ENCODE data around the gene FGF3.

DNA sequence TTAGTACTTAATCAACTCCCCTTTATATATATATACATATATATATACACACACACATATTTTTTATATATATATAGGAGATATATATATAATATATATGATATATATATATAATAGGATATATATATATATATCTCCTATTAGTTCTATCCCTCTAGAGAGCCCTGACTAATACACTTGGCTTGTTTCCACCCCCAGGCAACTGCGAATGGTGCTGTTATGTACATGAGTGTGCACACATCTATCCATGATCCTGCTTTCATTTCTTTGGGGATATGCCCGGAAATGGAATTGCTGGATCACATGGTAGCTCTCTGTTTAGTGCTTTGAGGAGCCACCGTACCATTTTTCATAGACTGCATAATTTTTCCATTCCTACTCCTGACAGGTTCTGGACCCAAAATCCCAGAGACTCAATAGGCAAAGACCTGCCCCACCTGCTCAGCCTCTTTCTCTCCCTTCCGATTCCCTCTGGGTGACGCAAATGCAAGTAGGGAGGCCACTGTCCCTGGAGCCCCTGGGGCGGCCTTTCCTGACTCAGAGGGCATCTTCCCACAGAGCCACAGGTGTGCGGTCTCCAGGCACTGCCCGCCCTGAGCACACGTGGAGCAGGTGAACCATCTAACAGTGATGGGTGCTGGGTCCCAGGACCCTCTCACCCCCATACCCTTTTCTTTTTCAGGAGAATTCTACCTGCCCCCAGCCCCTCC lies 12.0 kb downstream of the FGF3 start:
- TF ChIP-seq, protein P1, sequence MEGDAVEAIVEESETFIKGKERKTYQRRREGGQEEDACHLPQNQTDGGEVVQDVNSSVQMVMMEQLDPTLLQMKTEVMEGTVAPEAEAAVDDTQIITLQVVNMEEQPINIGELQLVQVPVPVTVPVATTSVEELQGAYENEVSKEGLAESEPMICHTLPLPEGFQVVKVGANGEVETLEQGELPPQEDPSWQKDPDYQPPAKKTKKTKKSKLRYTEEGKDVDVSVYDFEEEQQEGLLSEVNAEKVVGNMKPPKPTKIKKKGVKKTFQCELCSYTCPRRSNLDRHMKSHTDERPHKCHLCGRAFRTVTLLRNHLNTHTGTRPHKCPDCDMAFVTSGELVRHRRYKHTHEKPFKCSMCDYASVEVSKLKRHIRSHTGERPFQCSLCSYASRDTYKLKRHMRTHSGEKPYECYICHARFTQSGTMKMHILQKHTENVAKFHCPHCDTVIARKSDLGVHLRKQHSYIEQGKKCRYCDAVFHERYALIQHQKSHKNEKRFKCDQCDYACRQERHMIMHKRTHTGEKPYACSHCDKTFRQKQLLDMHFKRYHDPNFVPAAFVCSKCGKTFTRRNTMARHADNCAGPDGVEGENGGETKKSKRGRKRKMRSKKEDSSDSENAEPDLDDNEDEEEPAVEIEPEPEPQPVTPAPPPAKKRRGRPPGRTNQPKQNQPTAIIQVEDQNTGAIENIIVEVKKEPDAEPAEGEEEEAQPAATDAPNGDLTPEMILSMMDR (conservative IDR thresholded peaks at IDR 0.05; ENCODE audit: low read depth, low read length): no peak
- TF ChIP-seq EZH2phosphoT487 (IDR thresholded peaks at IDR 0.05; ENCODE audit: borderline replicate concordance, low read length) (no peak), EZH2 (IDR thresholded peaks at IDR 0.05; ENCODE audit: low read length, unreplicated experiment) (no peak)
